GM12872 (cell line): ENCODE results near the gene IREB2.

Experiments
- TF ChIP-seq, protein P1 (sequence below): IDR thresholded peaks from 3 replicates; pipeline ENCODE4 v1.5.1; 2011; ENCODE audit warnings: low read depth, mild to moderate bottlenecking, low read length, moderate library complexity; ENCODE audit not compliant: insufficient read depth

Gene IREB2

DNA sequence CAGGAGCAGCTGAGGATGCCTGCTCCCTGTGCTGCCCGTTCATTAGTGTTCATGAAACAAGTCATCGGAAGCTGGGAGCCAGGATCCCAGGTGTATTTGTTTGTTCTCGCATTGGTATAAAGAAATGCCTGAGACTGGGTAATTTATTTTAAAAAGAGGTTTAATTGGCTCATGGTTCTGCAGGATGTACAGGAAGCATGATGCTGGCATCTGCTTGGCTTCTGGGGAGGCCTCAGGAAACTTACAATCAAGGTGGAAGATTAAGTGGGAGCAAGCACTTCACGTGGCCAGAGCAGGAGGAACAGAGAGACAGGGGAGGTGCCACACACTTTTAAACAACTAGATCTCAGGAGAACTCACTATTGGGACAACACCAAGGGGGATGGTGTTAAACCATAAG is 63.8 kb downstream of the IREB2 start:
- TF ChIP-seq, protein P1, sequence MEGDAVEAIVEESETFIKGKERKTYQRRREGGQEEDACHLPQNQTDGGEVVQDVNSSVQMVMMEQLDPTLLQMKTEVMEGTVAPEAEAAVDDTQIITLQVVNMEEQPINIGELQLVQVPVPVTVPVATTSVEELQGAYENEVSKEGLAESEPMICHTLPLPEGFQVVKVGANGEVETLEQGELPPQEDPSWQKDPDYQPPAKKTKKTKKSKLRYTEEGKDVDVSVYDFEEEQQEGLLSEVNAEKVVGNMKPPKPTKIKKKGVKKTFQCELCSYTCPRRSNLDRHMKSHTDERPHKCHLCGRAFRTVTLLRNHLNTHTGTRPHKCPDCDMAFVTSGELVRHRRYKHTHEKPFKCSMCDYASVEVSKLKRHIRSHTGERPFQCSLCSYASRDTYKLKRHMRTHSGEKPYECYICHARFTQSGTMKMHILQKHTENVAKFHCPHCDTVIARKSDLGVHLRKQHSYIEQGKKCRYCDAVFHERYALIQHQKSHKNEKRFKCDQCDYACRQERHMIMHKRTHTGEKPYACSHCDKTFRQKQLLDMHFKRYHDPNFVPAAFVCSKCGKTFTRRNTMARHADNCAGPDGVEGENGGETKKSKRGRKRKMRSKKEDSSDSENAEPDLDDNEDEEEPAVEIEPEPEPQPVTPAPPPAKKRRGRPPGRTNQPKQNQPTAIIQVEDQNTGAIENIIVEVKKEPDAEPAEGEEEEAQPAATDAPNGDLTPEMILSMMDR: no peak

DNA sequence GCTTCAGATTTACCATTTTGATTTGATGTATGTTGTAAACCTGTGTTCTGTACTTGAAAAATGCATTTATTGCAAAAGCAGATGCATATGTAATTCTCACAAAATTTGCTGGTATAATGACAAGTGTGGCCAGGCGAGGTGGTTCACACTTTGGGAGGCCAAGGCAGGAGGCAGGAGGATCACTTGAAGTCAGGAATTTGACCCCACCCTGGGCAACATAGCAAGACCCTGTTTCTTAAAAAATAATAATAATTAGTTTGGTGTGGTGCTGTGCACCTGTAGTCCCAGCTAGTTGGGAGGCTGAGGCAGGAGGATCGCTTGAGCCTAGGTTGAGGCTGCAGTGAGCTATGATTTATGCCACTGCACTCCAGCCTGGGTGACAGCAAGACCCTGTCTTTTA is 64.6 kb downstream of the IREB2 start:
- TF ChIP-seq, protein P1: no peak

DNA sequence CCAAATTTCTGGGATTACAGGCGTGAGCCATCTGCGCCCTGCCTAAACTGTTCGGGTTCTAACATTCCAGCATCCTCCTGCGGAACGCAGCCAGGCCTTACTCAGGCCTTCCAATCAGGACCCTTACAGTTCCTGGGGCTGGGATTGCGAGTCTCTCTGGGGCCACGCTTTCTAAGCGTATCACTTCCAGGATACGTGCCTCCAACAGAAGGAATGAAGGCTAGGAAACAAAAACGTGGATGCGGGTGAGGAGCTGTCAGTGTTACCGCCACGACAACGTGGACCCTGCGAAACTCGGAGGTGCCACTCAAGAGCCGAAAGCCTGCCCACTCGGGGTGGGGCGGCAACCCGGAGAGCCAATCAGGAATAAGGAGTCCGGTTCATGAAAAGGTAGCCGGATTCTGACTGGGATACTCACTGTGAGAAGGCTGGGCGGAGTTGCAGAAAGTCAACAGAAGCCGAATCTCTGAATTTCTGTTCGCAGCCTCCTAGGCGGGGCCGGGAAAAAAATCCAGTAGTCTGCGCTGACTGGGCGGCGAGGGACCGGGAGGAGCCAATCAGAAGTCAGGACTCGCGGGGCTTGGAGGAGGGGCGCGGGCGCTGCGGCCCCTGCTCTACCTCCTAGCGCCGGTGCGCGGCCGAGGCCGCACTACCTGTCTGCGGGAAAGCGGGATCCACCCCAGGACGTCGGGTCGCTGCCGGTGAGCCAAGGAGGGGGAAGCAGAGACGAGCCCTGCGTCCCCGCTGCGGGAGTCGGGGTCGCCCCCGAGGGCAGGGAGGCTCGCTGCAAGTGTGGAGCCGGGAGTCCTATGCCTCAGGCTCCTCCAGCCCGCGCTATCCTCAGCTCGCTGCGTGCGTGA is 69.2 kb downstream of the IREB2 start, which contains the start of gene HYKK:
Gene HYKK, plus strand, starts transcription at position 607 of the 860 bp plus-strand sequence. CDS start 5,512 bp downstream, outside the sequence.
- TF ChIP-seq, protein P1: no peak

DNA sequence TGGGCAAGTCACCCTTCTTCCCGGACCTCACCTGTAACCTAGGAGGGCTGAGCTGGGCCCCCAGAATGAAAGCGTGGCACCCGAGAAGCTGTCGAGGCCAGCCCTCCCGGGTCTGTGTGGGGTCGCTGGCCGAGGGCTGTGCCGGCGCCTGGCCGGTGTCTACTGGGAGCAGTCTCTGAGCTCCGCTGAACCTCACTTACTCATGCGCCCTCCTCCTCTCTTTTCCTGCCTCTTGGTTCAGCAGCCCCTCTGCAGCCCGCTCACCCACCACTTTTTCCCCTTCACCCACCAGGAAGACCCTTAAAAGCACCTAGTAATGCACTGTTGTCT is 69.8 kb downstream of the IREB2 start:
- TF ChIP-seq, protein P1: no peak

DNA sequence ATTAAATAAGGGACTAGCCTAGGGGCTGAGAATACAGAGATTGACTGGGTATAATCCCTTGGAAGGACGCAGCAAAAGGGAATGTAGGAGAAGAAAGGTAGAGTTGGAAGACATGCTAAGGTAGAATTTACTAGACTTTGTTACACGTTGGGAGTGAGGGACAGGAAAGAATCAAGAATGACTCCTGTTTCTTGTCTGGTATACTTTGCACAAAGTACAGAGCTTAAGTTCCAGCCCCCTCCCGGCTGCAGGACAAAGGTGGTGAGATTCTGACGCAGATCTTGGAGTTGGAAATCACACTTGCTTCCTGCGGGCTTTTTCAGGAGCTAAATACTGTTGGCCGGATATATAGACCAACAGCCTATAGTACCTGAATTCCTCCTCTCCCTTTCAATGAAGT is 70.3 kb downstream of the IREB2 start:
- TF ChIP-seq, protein P1: no peak

DNA sequence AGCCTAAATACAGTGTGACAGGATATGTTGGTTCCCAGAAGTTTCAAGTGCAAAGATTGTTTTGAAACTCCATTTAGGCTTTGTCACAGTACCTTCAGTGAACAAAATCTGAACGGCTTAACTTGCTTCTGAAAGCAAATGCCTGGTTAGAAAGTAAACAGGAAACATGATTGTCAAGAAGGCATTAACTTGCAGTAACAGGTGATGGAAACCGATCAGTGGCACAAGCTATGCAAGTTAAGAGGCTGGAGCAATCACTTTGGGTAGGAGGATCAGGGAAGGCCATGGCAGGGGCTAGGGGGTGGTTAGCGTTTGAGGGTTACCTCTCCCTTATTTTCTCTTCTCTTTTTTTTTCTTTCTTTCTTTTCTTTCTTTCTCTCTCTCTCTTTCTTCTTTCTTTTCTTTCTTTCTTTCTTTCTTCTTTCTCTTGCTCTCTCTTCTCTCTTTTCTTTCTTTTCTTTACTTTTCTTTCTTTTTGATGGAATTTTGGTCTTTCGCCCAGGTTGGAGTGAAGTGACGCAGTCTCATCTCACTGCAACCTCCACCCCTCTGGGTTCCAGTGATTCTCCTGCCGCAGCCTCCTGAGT is 71.8 kb downstream of the IREB2 start:
- TF ChIP-seq, protein P1: no peak

DNA sequence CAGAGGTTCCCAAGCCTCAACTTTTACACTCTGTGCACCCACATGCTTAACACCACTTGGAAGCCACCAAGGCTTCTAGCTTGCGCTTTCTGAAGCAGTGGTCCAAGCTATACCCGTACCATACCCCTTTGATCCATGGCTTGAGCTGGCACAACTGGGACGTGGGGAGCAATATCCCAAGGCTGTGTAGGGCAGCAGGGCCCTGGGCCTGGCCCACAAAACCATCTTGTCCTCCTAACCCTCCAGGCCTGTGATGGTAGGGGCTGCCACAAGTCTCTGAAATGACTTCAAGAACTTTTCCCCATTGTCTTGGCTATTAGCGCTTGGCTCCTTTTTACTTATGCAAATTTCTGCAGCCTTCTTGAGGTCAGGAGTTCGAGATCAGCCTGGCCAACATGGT is 86.2 kb downstream of the IREB2 start:
- TF ChIP-seq, protein P1: no peak
